SK-N-SH (cell line): ENCODE data around the gene LRRC57. TPM values are rescaled to one million over a fixed set of nuclear protein-coding genes. Genes with fewer than 3 reads are reported as not detected.

Experiments used
- CTCF ChIA-PET: fragments of 300-600, 350-600 bp; formaldehyde crosslinking; extraction: SDS; loops from one replicate; lab custom pipeline; 2021; lab: Yijun Ruan, JAX
- POLR2A ChIA-PET: fragments of 350-600 bp; sonication (Branson Sonifier 250); formaldehyde crosslinking; extraction: SDS; loops from one replicate; lab custom pipeline; 2020; ENCODE audit warnings: antibody characterized with exemption, inconsistent platforms; lab: Yijun Ruan, JAX
- DNase-seq: peaks from one replicate; pipeline ENCODE4 v3.0.0; 2012
- H2AFZ ChIP-seq: fragments of 200-600 bp; sonication (generic); 2 replicates; pipeline ENCODE4 v1.8.1; 2016; ENCODE audit warnings: antibody characterized with exemption, mild to moderate bottlenecking, low read depth
- H3F3A ChIP-seq: fragments of 200-600 bp; sonication (generic); replicated peaks from 2 replicates; pipeline ENCODE3; 2016; ENCODE audit warnings: antibody characterized with exemption, mild to moderate bottlenecking; ENCODE audit not compliant: insufficient read depth
- H3K27ac ChIP-seq, 2 experiments: fragments of 200-500 bp in 1 of 2; fragments of 200-600 bp in 1 of 2; sonication (Bioruptor generic) in 1 of 2; sonication (generic), shearing (Covaris generic) in 1 of 2; 2 replicates each; pipeline versions ENCODE4 v1.5.1 to v1.6.1; 2014 to 2016; ENCODE audit warnings: low read depth in 2 of 2, inconsistent platforms in 1 of 2, low read length in 1 of 2, mild to moderate bottlenecking in 1 of 2, mixed read lengths in 1 of 2
- H3K27me3 ChIP-seq: fragments of 200-600 bp; sonication (generic), shearing (Covaris generic); 2 replicates; pipeline ENCODE4 v1.6.1; 2016; ENCODE audit warnings: mixed run types; ENCODE audit not compliant: insufficient read depth
- H3K36me3 ChIP-seq, 2 experiments: fragments of 200-500 bp in 1 of 2; fragments of 200-600 bp in 1 of 2; sonication (Bioruptor generic) in 1 of 2; sonication (generic) in 1 of 2; replicated peaks in 1 of 2; 2 replicates each; pipeline versions ENCODE3 to v1.5.1; 2014 to 2016; ENCODE audit warnings: low read length in 1 of 2, mild to moderate bottlenecking in 1 of 2; ENCODE audit not compliant: insufficient read depth in 2 of 2, control insufficient read depth in 1 of 2
- H3K4me1 ChIP-seq, 2 experiments: fragments of 200-500 bp in 1 of 2; fragments of 200-600 bp in 1 of 2; sonication (Bioruptor generic) in 1 of 2; sonication (generic), shearing (Covaris generic) in 1 of 2; 2 replicates each; pipeline versions ENCODE4 v1.5.1 to v1.6.1; 2014 to 2016; ENCODE audit warnings: low read depth in 1 of 2, low read length in 1 of 2, mixed run types in 1 of 2; ENCODE audit not compliant: insufficient read depth in 2 of 2, control insufficient read depth in 1 of 2
- H3K4me2 ChIP-seq: fragments of 200-600 bp; sonication (generic), shearing (Covaris generic); 2 replicates; pipeline ENCODE4 v1.6.1; 2017; ENCODE audit warnings: mixed run types
- H3K4me3 ChIP-seq, 2 experiments: fragments of 200-500 bp in 1 of 2; fragments of 200-600 bp in 1 of 2; sonication (Bioruptor generic) in 1 of 2; sonication (generic), shearing (Covaris generic) in 1 of 2; 2 replicates each; pipeline versions ENCODE4 v1.5.1 to v1.8.1; 2014 to 2016; ENCODE audit warnings: low read depth in 2 of 2, inconsistent platforms in 1 of 2, low read length in 1 of 2, mild to moderate bottlenecking in 1 of 2, mixed read lengths in 1 of 2, moderate library complexity in 1 of 2
- H3K79me2 ChIP-seq: fragments of 200-600 bp; sonication (generic); 2 replicates; pipeline ENCODE4 v1.8.1; 2017; ENCODE audit warnings: mild to moderate bottlenecking; ENCODE audit not compliant: insufficient read depth
- H3K9ac ChIP-seq: fragments of 200-600 bp; sonication (generic); 2 replicates; pipeline ENCODE4 v1.6.1; 2017; ENCODE audit warnings: mixed run types
- H3K9me2 ChIP-seq: fragments of 200-600 bp; sonication (generic); 2 replicates; pipeline ENCODE4 v1.6.1; 2017; ENCODE audit warnings: mixed run types
- H3K9me3 ChIP-seq: fragments of 200-600 bp; sonication (generic); 2 replicates; pipeline ENCODE4 v1.6.1; 2017; ENCODE audit warnings: mixed run types, mild to moderate bottlenecking, moderate library complexity
- H4K20me1 ChIP-seq: fragments of 200-600 bp; sonication (generic); 2 replicates; pipeline ENCODE4 v1.6.1; 2017; ENCODE audit warnings: mild to moderate bottlenecking, mixed run types; ENCODE audit not compliant: insufficient read depth
- EZH2phosphoT487 ChIP-seq: fragments of 200-600 bp; sonication (generic); IDR thresholded peaks from 2 replicates; pipeline ENCODE4 v1.6.1; 2017; ENCODE audit warnings: low read depth, mixed run types, mild to moderate bottlenecking, antibody characterized with exemption, moderate library complexity, borderline replicate concordance
- FOSL2 ChIP-seq: IDR thresholded peaks from 2 replicates; pipeline ENCODE4 v1.4.0; 2012; ENCODE audit warnings: low read depth, mild to moderate bottlenecking, moderate library complexity, borderline replicate concordance
- FOXJ3 ChIP-seq: sonication (generic); formaldehyde crosslinking; IDR thresholded peaks from 2 replicates; pipeline ENCODE4 v1.5.1; 2020; ENCODE audit warnings: mild to moderate bottlenecking, missing genetic modification reagents
- FOXM1 ChIP-seq: IDR thresholded peaks from 2 replicates; pipeline ENCODE4 v1.4.0; 2012; ENCODE audit warnings: low read depth, mild to moderate bottlenecking
- GABPA ChIP-seq: IDR thresholded peaks from 2 replicates; pipeline ENCODE4 v1.4.0; 2012; ENCODE audit warnings: low read depth, mild to moderate bottlenecking
- GATA2 ChIP-seq: sonication (generic); formaldehyde crosslinking; IDR thresholded peaks from 2 replicates; pipeline ENCODE4 v1.5.0; 2020; ENCODE audit warnings: mild to moderate bottlenecking, missing genetic modification reagents
- JUND ChIP-seq: IDR thresholded peaks from 2 replicates; pipeline ENCODE4 v1.4.0; 2012
- RAD21 ChIP-seq: IDR thresholded peaks from 2 replicates; pipeline ENCODE4 v1.6.1; 2012; ENCODE audit warnings: mild to moderate bottlenecking, low read length
- RCOR1 ChIP-seq: fragments of 150-350 bp; IDR thresholded peaks from 2 replicates; pipeline ENCODE4 v1.6.1; 2017; ENCODE audit warnings: antibody characterized with exemption, low read length
- RFX5 ChIP-seq: IDR thresholded peaks from 2 replicates; pipeline ENCODE4 v1.6.1; 2012; ENCODE audit warnings: mild to moderate bottlenecking, improper control_type of control experiment, low read length
- RXRA ChIP-seq: IDR thresholded peaks from 2 replicates; pipeline ENCODE4 v1.4.0; 2012; ENCODE audit warnings: low read depth, mild to moderate bottlenecking, borderline replicate concordance
- TCF12 ChIP-seq: IDR thresholded peaks from 2 replicates; pipeline ENCODE4 v1.4.0; 2012
- WGBS: methylation state at CpG from one replicate; pipeline ENCODE4 v1.1.6; 2017; ENCODE audit warnings: low lambda C conversion rate; 5-methylcytosine and 5-hydroxymethylcytosine counted together
- polyA plus RNA-seq, 3 experiments: library from polyadenylated mRNA; depleted of rRNA; stranded (reverse); fragments of >200 nt; gene quantifications; 2 replicates each; pipeline ENCODE4 v1.2.3, GENCODE V29; 2012
- TF ChIP-seq, protein P1 (sequence below): IDR thresholded peaks from 2 replicates; pipeline ENCODE4 v1.4.0; 2012; ENCODE audit warnings: low read depth, borderline replicate concordance
- TF ChIP-seq, protein P2 (sequence below): IDR thresholded peaks from 2 replicates; pipeline ENCODE4 v1.4.0; 2012; ENCODE audit warnings: low read depth, borderline replicate concordance
- TF ChIP-seq, protein P3 (sequence below): fragments of 150-350 bp; IDR thresholded peaks from 2 replicates; pipeline ENCODE4 v1.6.1; 2016; ENCODE audit warnings: mild to moderate bottlenecking, low read depth, low read length

The LRRC57 gene
- polyA plus RNA-seq, 1 of the 3 experiments (the other 2 are of a cell fraction) = 6.4 TPM

- no peak for TF ChIP-seq GATA2 (CRISPR knock-in tag)
- TF ChIP-seq GABPA = no peak
- TF ChIP-seq RCOR1 = peak; percentile 59; the same call in 1 of the 2 replicates
- TF ChIP-seq, protein P1, sequence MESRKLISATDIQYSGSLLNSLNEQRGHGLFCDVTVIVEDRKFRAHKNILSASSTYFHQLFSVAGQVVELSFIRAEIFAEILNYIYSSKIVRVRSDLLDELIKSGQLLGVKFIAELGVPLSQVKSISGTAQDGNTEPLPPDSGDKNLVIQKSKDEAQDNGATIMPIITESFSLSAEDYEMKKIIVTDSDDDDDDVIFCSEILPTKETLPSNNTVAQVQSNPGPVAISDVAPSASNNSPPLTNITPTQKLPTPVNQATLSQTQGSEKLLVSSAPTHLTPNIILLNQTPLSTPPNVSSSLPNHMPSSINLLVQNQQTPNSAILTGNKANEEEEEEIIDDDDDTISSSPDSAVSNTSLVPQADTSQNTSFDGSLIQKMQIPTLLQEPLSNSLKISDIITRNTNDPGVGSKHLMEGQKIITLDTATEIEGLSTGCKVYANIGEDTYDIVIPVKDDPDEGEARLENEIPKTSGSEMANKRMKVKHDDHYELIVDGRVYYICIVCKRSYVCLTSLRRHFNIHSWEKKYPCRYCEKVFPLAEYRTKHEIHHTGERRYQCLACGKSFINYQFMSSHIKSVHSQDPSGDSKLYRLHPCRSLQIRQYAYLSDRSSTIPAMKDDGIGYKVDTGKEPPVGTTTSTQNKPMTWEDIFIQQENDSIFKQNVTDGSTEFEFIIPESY = no peak
- no peak for TF ChIP-seq JUND
- TF ChIP-seq, all 33 proteins: peak for 7
Measured at GRCh38 chr15:42581272-42581730, 32.7 kb upstream of the LRRC57 start (continued).

DNA sequence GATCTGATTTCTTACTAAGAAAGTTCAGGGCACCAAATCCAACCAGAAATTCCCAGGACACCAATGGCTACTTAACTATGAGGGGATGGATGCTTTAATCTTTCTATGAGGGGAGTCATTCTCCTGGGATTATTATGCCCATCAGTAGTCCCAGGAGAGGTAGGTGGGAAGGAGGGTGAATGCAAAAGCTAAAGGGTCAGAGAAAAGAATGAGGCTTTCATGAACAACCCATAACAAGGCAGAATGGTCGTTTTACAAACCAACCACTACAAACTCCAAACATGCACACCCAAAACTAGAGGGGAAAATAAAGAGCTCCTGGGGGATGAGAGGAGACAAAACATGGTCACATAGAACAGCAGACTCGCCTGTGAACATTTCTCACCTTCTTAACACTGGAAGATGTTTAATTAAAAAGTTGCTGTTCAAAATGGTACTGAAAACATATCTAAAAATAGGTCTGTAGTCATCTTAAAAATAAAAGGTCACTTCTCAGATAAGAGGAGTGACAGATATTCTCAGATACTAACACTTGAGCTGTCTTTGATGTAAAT, 30.5 kb upstream of the LRRC57 start:
- ChIA-PET CTCF (interaction anchor here (1.6 kb wide), 1 partner anchor 13 kb away, joined by 5 read pairs; no protein-coding TSS in a partner anchor), POLR2A (no interaction called here)
- H3K4me1 ChIP-seq = peaks cover 10 to 35% of the 10 kb centered on the region in 2 experiments; a peak in 3 of 4 replicates
- no peaks in the 10 kb centered on the region for H3K9me3 ChIP-seq
- no peaks in the 10 kb centered on the region for H3K36me3 ChIP-seq
- no peak for DNase-seq
- no peak overlapping the region for H2AFZ ChIP-seq
- TF ChIP-seq TCF12 = no peak
- no peak for TF ChIP-seq FOXJ3 (CRISPR knock-in tag)
- TF ChIP-seq RFX5 = no peak
- TF ChIP-seq JUND = no peak
- no peak for TF ChIP-seq RXRA
- TF ChIP-seq, protein P2, sequence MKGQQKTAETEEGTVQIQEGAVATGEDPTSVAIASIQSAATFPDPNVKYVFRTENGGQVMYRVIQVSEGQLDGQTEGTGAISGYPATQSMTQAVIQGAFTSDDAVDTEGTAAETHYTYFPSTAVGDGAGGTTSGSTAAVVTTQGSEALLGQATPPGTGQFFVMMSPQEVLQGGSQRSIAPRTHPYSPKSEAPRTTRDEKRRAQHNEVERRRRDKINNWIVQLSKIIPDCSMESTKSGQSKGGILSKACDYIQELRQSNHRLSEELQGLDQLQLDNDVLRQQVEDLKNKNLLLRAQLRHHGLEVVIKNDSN = no peak
- no peak for TF ChIP-seq FOSL2
- TF ChIP-seq RCOR1 = no peak
- TF ChIP-seq, protein P1 = no peak
- TF ChIP-seq FOXM1 = no peak
- no peak for TF ChIP-seq RAD21
- TF ChIP-seq, protein P3, sequence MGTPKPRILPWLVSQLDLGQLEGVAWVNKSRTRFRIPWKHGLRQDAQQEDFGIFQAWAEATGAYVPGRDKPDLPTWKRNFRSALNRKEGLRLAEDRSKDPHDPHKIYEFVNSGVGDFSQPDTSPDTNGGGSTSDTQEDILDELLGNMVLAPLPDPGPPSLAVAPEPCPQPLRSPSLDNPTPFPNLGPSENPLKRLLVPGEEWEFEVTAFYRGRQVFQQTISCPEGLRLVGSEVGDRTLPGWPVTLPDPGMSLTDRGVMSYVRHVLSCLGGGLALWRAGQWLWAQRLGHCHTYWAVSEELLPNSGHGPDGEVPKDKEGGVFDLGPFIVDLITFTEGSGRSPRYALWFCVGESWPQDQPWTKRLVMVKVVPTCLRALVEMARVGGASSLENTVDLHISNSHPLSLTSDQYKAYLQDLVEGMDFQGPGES = no peak
- no peak for TF ChIP-seq EZH2phosphoT487
- no peak overlapping the region for H3K4me2 ChIP-seq
- no peaks in the 10 kb centered on the region for H3K27me3 ChIP-seq
- H3K4me3 ChIP-seq = no peak overlapping the region
- H3K79me2 ChIP-seq = peaks cover 44% of the 10 kb centered on the region
- H3K9ac ChIP-seq = no peak overlapping the region
- H4K20me1 ChIP-seq = 0 out of 2 replicates have a peak, but pooled peaks cover 2% of the 10 kb centered on the region
- WGBS = 87% methylated on average over 2 of the region's 2 CpGs
- H3K9me2 ChIP-seq = no peaks in the 10 kb centered on the region
- H3F3A ChIP-seq = peaks cover 12% of the 10 kb centered on the region
- no peak overlapping the region for H3K27ac ChIP-seq
